GM12873 (cell line): ENCODE measurements around the gene OPRM1.

Source experiments
- CTCF ChIP-seq: IDR thresholded peaks from 2 replicates; pipeline ENCODE4 v1.5.1; 2012; ENCODE audit warnings: low read depth, mild to moderate bottlenecking, moderate library complexity, low read length, control low read depth; ENCODE audit not compliant: insufficient read depth; ENCODE audit errors: missing control alignments

The OPRM1 gene

DNA sequence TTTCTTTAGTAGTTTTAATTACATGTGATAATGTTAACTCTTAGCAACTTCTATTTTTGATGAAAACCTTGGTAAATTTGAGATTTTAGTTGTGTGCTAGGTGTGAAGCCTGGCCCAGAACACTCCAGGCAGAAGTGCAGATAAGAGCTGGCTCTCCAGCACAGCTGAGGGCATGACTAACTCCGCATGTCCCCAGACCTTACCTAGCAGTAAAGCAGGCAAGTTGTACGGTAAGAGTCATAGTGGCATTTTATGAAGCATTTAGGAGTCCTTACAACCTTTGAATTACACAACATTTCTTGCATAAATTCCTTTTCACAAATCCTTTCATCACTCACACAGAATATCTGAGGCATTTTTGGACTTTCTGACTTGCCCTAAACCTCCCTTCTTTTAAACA lies 67.2 kb downstream of the OPRM1 start:
- TF ChIP-seq CTCF, result no peak

DNA sequence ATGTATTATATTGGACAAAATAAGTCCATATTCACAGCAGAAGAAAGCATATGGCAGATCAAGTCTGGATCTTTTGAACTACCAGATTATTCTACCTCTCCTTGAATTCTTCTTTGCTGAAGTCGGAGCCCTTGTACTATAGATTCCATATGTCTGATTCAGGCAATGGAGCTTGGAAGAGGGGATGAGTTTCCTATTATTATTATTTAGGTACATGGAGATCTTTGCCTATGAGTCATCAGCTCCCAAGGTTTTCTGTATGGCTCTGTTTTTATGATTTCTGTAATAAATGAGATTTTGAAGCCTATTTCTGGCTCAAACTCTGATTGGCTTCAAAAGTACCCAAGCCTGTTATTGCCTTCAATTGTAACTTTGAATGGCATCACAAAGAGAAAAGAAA lies 72.0 kb downstream of the OPRM1 start:
- TF ChIP-seq CTCF, result no peak

GRCh38 chr6:154112181-154112809 lies 73.3 kb downstream of the OPRM1 start:
- no peak for TF ChIP-seq CTCF

DNA sequence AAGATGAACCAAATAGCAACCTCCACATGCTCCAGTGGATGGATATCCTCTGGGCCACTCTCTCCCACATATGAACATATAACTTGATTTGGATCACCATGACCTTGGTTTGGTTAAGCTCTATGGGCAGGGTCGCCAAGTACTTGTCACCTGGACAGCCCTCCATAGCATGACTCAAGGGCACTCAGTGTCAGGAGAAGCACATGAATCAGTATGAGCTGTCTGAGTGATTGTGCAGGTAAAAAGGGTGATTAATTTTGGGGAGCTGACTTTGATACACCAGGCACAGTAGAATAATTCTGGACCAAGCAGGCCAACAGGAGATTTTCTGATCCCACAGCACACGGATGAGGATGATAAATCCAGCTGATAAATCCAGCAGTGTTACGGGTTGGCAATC lies 74.4 kb downstream of the OPRM1 start:
- no peak for TF ChIP-seq CTCF

DNA sequence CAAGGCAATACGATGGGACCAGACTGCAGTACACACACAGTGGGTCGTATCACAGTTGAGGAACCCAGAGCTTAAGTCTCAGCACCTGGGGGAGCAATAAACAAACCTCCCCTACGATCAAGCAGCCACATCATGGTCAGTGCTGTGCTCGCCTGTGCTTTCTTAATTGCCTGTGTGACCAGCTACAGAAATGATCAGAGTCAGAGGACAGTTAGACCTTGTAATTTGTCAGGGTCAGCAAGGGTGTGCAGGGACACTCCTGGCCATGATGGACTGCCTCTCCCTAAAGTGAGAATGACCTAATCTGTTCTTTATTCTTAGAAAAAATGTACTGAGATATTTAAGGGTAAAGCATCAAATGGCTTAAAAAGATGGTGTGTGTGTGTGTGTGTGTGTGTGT lies 78.4 kb downstream of the OPRM1 start:
- TF ChIP-seq CTCF, result no peak

DNA sequence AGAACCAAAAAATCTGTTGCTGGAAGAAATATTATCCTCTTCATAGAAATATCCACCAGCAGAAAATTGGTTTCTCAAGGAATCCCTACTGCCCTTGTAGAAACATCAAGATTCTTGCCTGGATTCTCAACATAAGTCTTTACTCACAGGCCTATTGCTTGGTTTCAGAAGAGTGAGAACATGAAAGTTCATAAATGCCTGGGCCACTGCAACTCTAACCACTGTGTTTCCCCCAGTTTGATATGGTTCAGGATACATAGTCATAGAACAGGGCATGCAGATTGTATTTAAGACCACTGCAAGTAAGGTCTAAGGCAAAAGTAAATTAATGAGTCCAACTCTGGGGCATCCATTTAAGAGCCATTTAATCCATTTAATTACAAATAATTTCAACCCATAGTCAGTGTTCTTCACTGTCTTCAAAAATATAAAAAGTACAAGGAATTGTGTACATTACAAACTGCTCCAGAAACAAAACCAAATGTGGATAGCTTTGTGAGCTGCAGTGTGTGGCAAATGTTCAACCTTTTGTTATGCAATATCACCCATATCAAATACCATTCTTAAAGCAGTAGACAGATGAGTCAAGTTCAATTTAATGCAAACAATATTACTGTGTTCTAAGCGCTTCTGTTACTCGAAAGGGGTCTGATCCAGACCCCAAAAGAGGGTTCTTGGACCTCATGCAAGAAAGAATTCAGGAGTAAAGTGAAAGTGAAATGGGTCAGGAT lies 83.3 kb downstream of the OPRM1 start:
- TF ChIP-seq CTCF, result no peak

DNA sequence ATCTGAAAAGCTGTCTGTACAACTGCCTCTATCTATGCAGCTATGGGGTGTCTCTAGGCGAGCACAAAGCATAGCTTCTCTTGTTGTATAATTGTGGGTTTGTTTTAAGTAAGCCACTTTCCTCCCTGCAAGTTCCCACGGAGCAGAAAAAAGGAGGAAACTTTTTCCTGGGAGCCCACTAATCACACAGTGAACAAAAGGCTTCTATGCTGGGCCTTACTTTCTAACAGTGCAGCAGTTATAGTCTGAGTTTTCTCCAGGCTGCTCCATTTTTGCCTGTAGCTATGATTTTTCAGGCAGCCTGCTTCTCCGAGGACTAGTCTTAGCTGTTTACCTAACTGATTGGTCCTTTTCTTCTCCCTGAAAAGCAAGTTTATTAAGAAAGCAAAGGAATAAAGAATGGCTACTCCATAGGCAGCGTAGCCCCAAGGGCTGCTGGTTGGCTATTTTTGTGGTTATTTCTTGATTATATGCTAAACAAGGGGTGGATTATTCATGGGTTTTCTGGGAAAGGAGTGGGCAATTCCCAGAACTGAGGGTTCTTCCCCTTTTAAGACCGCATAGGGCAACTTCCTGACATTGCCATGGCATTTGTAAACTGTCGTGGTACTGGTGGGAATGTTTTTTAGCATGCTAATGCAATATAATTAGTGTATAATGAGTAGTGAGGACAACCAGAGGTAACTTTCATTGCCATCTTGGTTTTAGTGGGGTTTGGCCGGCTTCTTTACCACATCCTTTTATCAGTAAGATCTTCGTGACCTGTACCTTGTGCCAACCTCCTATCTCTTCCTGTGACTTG lies 84.3 kb downstream of the OPRM1 start:
- TF ChIP-seq CTCF, result no peak
